K562 (cell line): ENCODE results near the gene SREBF1. TPM values are rescaled to one million over a fixed set of nuclear protein-coding genes. Genes with fewer than 3 reads are reported as not detected.

Experiments
- ATAC-seq: fragments of 200-7000 bp; cut with Tn5 transposase; 3 replicates; pipeline ENCODE4 v1.9.1; 2020; ENCODE audit warnings: moderate library complexity
- BruUV-seq: library from RNA; stranded (reverse); fragments of 400-500 nt; replicated peaks from 2 replicates; lab custom pipeline; 2021; lab: Mats Ljungman, UMichigan
- CTCF ChIA-PET: fragments of 300-600 bp; formaldehyde crosslinking; extraction: SDS; loops from one replicate; lab custom pipeline; 2021; ENCODE audit warnings: low intra/inter-chr PET ratio; lab: Yijun Ruan, JAX
- POLR2A ChIA-PET: fragments of 300-600, 350-650 bp; sonication (Branson Sonifier 250); formaldehyde crosslinking; extraction: SDS; loops from one replicate; lab custom pipeline; 2021; ENCODE audit warnings: antibody characterized with exemption, inconsistent platforms; lab: Yijun Ruan, JAX
- DNase-seq, 4 experiments: peaks; one replicate each; pipeline versions ENCODE4 v3.0.0 to v3.0.0-alpha.2; 2011 to 2018; ENCODE audit warnings: low spot score in 3 of 4, mixed read lengths in 3 of 4; ENCODE audit errors: extremely low read depth in 1 of 4
- FAIRE-seq: peaks from 2 replicates; lab custom pipeline; 2011; peaks lifted over from hg19 to GRCh38; lab: Jason Lieb, UNC
- H2AFZ ChIP-seq: 2 replicates; pipeline ENCODE4 v1.6.0; 2011; ENCODE audit warnings: low read depth, low read length, control low read depth, inconsistent platforms
- H3K27ac ChIP-seq: fragments of 200-600 bp; 3 replicates; pipeline ENCODE4 v1.8.0; 2011; ENCODE audit warnings: low read depth, mild to moderate bottlenecking, control low read depth, inconsistent platforms, low read length, moderate library complexity, mixed read lengths; ENCODE audit errors: extremely low read depth
- H3K27me3 ChIP-seq, 2 experiments: fragments of 300-600 bp in 1 of 2; 2 replicates in 1 of 2; 3 replicates in 1 of 2; pipeline versions ENCODE4 v1.6.0 to v1.8.0; 2011; ENCODE audit warnings: inconsistent platforms in 2 of 2, low read length in 2 of 2, mild to moderate bottlenecking in 1 of 2, mixed read lengths in 1 of 2, moderate library complexity in 1 of 2; ENCODE audit not compliant: control insufficient read depth in 2 of 2, insufficient read depth in 2 of 2
- H3K36me3 ChIP-seq: fragments of 300-600 bp; 3 replicates; pipeline ENCODE4 v1.8.0; 2011; ENCODE audit warnings: mild to moderate bottlenecking, low read length, inconsistent platforms; ENCODE audit not compliant: control insufficient read depth, insufficient read depth
- H3K4me1 ChIP-seq, 2 experiments: fragments of 200-600 bp in 1 of 2; replicated peaks in 1 of 2; 2 replicates in 1 of 2; 3 replicates in 1 of 2; pipeline versions ENCODE4 v1.5.1 to v1.8.0; 2011; ENCODE audit warnings: inconsistent platforms in 2 of 2, low read length in 2 of 2, mild to moderate bottlenecking in 1 of 2, mixed read lengths in 1 of 2, moderate library complexity in 1 of 2; ENCODE audit not compliant: control insufficient read depth in 2 of 2, insufficient read depth in 2 of 2
- H3K4me2 ChIP-seq: 2 replicates; pipeline ENCODE4 v1.6.1; 2011; ENCODE audit warnings: low read length, control low read depth, inconsistent platforms, mixed read lengths; ENCODE audit not compliant: insufficient read depth
- H3K4me3 ChIP-seq: fragments of 200-600 bp; sonication (generic), shearing (Covaris generic); 2 replicates; pipeline ENCODE4 v1.5.1; 2016; ENCODE audit warnings: control low read depth, inconsistent platforms
- H3K79me2 ChIP-seq: fragments of 200-600 bp; 3 replicates; pipeline ENCODE4 v1.8.0; 2011; ENCODE audit warnings: low read length, inconsistent platforms; ENCODE audit not compliant: control insufficient read depth, insufficient read depth
- H3K9ac ChIP-seq, 2 experiments: 2 replicates each; pipeline versions ENCODE4 v1.6.0 to v1.6.1; 2011; ENCODE audit warnings: low read depth in 2 of 2, low read length in 2 of 2, control low read depth in 1 of 2, inconsistent platforms in 1 of 2, mild to moderate bottlenecking in 1 of 2, mixed read lengths in 1 of 2; ENCODE audit not compliant: insufficient read depth in 1 of 2
- H3K9me1 ChIP-seq: one replicate; pipeline ENCODE4 v1.6.0; 2011; ENCODE audit warnings: inconsistent platforms, mild to moderate bottlenecking, low read length, moderate library complexity; ENCODE audit not compliant: control insufficient read depth, insufficient read depth
- H3K9me3 ChIP-seq: replicated peaks from 2 replicates; pipeline ENCODE4 v1.5.1; 2011; ENCODE audit warnings: low read depth, low read length, inconsistent platforms; ENCODE audit not compliant: control insufficient read depth, insufficient read depth
- H4K20me1 ChIP-seq: replicated peaks from 2 replicates; pipeline ENCODE4 v1.6.1; 2011; ENCODE audit warnings: low read length, inconsistent platforms, mixed read lengths; ENCODE audit not compliant: control insufficient read depth, insufficient read depth
- ADNP ChIP-seq: fragments of 200-800 bp; sonication (Bioruptor generic); IDR thresholded peaks from 2 replicates; pipeline ENCODE4 v1.6.1; 2016; ENCODE audit warnings: missing genetic modification characterization, missing compliant biosample characterization
- BCOR ChIP-seq: fragments of 450-650 bp; IDR thresholded peaks from 2 replicates; pipeline ENCODE4 v1.6.1; 2016
- CBX1 ChIP-seq: sonication (generic); IDR thresholded peaks from 2 replicates; pipeline ENCODE4 v1.6.1; 2016; ENCODE audit warnings: antibody characterized with exemption, low read depth, mild to moderate bottlenecking
- E2F8 ChIP-seq: fragments of 450-650 bp; IDR thresholded peaks from 2 replicates; pipeline ENCODE4 v1.7.1; 2018; ENCODE audit warnings: mild to moderate bottlenecking, low read depth; ENCODE audit not compliant: partially characterized antibody
- HDAC2 ChIP-seq: fragments of 450-650 bp; IDR thresholded peaks from 2 replicates; pipeline ENCODE4 v1.6.1; 2016; ENCODE audit warnings: mild to moderate bottlenecking
- KDM1A ChIP-seq, 2 experiments: fragments of 450-650 bp; IDR thresholded peaks; 2 replicates each; pipeline ENCODE4 v1.6.1; 2016; ENCODE audit warnings: mild to moderate bottlenecking in 2 of 2
- PTBP1 ChIP-seq: fragments of 200-400 bp; formaldehyde crosslinking; IDR thresholded peaks from 2 replicates; pipeline ENCODE4 v1.6.1; 2017; ENCODE audit warnings: low read depth, low read length
- RBM25 ChIP-seq: fragments of 200-400 bp; formaldehyde crosslinking; IDR thresholded peaks from 2 replicates; pipeline ENCODE4 v1.6.1; 2018; ENCODE audit warnings: low read length, low read depth, moderate library complexity; ENCODE audit not compliant: severe bottlenecking
- RCOR1 ChIP-seq, 2 experiments: IDR thresholded peaks; 2 replicates each; pipeline ENCODE4 v1.6.1; 2012; ENCODE audit warnings: low read depth in 2 of 2, low read length in 2 of 2, borderline replicate concordance in 1 of 2, improper control_type of control experiment in 1 of 2
- SMARCA5 ChIP-seq: fragments of 450-650 bp; IDR thresholded peaks from 2 replicates; pipeline ENCODE4 v1.6.1; 2016
- TFAP4 ChIP-seq: sonication (generic); formaldehyde crosslinking; IDR thresholded peaks from 2 replicates; pipeline ENCODE4 v1.8.0; 2022; ENCODE audit warnings: missing genetic modification reagents, mild to moderate bottlenecking, moderate library complexity, borderline replicate concordance
- WGBS: fragments of 100-300 bp; shearing (Covaris generic); methylation state at CpG from one replicate; pipeline ENCODE4 v1.1.6; 2016; ENCODE audit warnings: low coverage, mixed read lengths; ENCODE audit not compliant: insufficient coverage; ENCODE audit errors: missing lambda C conversion rate; 5-methylcytosine and 5-hydroxymethylcytosine counted together
- in situ Hi-C: fragments of 300-500 bp; cut with MboI; formaldehyde crosslinking; loops from 4 replicates; pipeline ENCODE4 v1.15.0; 2018; ENCODE audit warnings: inconsistent platforms, mixed read lengths
- intact Hi-C: fragments of 100-400 bp; cut with micrococcal nuclease; formaldehyde crosslinking; loops from 2 replicates; pipeline ENCODE4 v1.14.2; 2022
- polyA plus RNA-seq, 8 experiments: library from polyadenylated mRNA; depleted of rRNA in 4 of 8; stranded (reverse) in 5 of 8; unstranded in 3 of 8; fragments of >200 nt; fragmentation: Nextera tagmentation in 2 of 8; fragmentation: Illumina TruSeq in 1 of 8; extraction: Ambion mirVana in 2 of 8; extraction: Trizol in 1 of 8; gene quantifications; 2 replicates each; pipeline versions ENCODE4 v1.2.1 to v1.2.3, GENCODE V29; 2011 to 2014; ENCODE audit warnings: inconsistent platforms in 1 of 8, missing spikeins in 1 of 8
- total RNA-seq, 7 experiments: library from RNA; depleted of rRNA in 6 of 7; stranded (reverse); fragments of >200 nt in 6 of 7; fragmentation: Illumina TruSeq in 2 of 7; extraction: Trizol in 2 of 7; gene quantifications; 2 replicates each; pipeline versions ENCODE4 v1.2.1 to v1.2.3, GENCODE V29; 2011 to 2021; ENCODE audit warnings: low replicate concordance in 1 of 7
- TF ChIP-seq, protein P1 (sequence below), 2 experiments: IDR thresholded peaks; 2 replicates each; pipeline ENCODE4 v1.6.1; 2011; ENCODE audit warnings: borderline replicate concordance in 1 of 2, control low read depth in 1 of 2, low read depth in 1 of 2, low read length in 1 of 2, mild to moderate bottlenecking in 1 of 2, mixed read lengths in 1 of 2, moderate library complexity in 1 of 2; ENCODE audit not compliant: insufficient read depth in 1 of 2, insufficient read length in 1 of 2, poor library complexity in 1 of 2, severe bottlenecking in 1 of 2; ENCODE audit errors: extremely low read depth in 1 of 2
- TF ChIP-seq, protein P2 (sequence below): fragments of 250-450 bp; sonication (Bioruptor Pico); IDR thresholded peaks from 2 replicates; pipeline ENCODE4 v1.4.0; 2020; ENCODE audit warnings: mild to moderate bottlenecking, moderate library complexity

SREBF1 gene
- total and polyA plus RNA-seq, 9 of the 15 experiments (the other 6 are each of a cell fraction or from before 2014, with no cell fraction given): 1.6 to 169 (median 69.4) TPM

DNA sequence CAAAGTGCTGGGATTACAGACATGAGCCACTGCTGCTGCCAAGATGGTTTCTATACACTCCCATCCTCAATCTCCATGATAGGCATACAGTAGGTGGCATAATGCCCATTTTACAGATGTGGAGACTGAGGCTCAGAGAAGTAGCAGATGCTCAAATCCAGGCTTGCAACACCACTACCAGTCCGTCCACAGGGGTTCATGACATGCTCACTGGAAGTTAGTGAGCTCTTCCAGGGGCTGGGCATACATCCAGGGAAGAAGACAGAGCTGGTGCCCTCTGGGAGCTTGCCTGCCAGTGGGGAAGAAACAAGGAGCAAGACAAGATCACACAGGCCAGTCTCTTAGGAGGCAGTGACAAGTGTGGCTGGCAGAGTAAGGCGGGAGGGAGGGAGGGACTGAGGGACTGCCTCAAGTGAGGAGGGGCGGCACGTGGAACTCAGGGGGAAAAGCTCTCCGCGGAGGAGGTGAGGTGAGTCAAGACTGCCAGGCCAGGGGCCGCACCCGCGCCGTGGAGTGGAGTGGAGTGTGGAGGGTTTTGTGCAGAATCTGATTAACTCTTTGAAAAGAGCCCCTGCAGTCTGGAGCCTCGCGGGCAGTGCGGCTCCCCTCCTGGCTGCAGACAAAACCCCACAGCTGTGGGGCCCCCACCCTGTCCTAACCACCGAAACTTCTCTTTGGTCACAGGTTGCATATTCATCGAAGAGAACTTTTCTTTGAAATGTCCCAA, 27.9 kb downstream of the SREBF1 start:
- no peaks in the 10 kb centered on the region for H3K9me3 ChIP-seq
- POLR2A ChIA-PET: interaction anchor here (0.6 to 0.9 kb wide), 4 partner anchors 9 to 28 kb away, joined by 3 read pairs; no protein-coding TSS in a partner anchor
- no peaks in the 10 kb centered on the region; the same call in 1 of the 2 replicates for H4K20me1 ChIP-seq
- no peak overlapping the region for H3K4me2 ChIP-seq
- peak; percentile 87 for TF ChIP-seq RBM25
- TF ChIP-seq, protein P1, sequence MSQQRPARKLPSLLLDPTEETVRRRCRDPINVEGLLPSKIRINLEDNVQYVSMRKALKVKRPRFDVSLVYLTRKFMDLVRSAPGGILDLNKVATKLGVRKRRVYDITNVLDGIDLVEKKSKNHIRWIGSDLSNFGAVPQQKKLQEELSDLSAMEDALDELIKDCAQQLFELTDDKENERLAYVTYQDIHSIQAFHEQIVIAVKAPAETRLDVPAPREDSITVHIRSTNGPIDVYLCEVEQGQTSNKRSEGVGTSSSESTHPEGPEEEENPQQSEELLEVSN (IDR thresholded peaks at IDR 0.05; ENCODE audit: borderline replicate concordance in 1 of 2, extremely low read depth in 1 of 2, insufficient read depth in 1 of 2, insufficient read length in 1 of 2, low read depth in 1 of 2, low read length in 1 of 2, poor library complexity in 1 of 2, severe bottlenecking in 1 of 2): peak in 1 of 2 experiments; percentile 12
- TF ChIP-seq, protein P2, sequence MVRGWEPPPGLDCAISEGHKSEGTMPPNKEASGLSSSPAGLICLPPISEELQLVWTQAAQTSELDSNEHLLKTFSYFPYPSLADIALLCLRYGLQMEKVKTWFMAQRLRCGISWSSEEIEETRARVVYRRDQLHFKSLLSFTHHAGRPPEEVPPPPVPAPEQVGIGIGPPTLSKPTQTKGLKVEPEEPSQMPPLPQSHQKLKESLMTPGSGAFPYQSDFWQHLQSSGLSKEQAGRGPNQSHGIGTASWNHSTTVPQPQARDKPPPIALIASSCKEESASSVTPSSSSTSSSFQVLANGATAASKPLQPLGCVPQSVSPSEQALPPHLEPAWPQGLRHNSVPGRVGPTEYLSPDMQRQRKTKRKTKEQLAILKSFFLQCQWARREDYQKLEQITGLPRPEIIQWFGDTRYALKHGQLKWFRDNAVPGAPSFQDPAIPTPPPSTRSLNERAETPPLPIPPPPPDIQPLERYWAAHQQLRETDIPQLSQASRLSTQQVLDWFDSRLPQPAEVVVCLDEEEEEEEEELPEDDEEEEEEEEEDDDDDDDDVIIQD (CRISPR knock-in tag): no peak
- peak; percentile 89; the same call in 1 of the 2 replicates for TF ChIP-seq SMARCA5
- TF ChIP-seq CBX1: peak; percentile 48; the same call in 1 of the 2 replicates
- peak; percentile 48 to 79; a peak in 3 of 4 replicates for TF ChIP-seq KDM1A (IDR thresholded peaks at IDR 0.05)
- peak in 1 of 2 experiments; percentile 67; a peak in 2 of 4 replicates for TF ChIP-seq RCOR1 (IDR thresholded peaks at IDR 0.05; ENCODE audit: borderline replicate concordance in 1 of 2, low read depth in 2 of 2, low read length in 2 of 2)
- peak; percentile 83 for TF ChIP-seq ADNP
- TF ChIP-seq E2F8: no peak
- TF ChIP-seq TFAP4 (CRISPR knock-in tag): peak; percentile 42; the same call in 1 of the 2 replicates
- TF ChIP-seq HDAC2: 0 out of 2 replicates have a peak, but pooled peaks have one; percentile 47
- TF ChIP-seq PTBP1: no peak
- TF ChIP-seq BCOR: peak; percentile 92
- TF ChIP-seq, all 486 proteins: peak for 10
- Histone ChIP-seq H3K79me2 (no peaks in the 10 kb centered on the region; the same call in 2 of the 3 replicates), H3K9ac (no peak overlapping the region), H3K9me1 (no peaks in the 10 kb centered on the region), H3K36me3 (peaks cover 47% of the 10 kb centered on the region; the same call in 2 of the 3 replicates), H3K27ac (no peak overlapping the region), H3K4me3 (no peak overlapping the region), H3K27me3 (no peaks in the 10 kb centered on the region), H2AFZ (no peak overlapping the region), H3K4me1 (peaks cover 6 to 58% of the 10 kb centered on the region in 2 experiments; a peak in 4 of 5 replicates)
- no TSS peak for BruUV-seq
- no peak for DNase-seq
- ATAC-seq: no peak
- CTCF ChIA-PET: no interaction called here
- WGBS: 46% methylated on average over 8 of the region's 15 CpGs
- no peak for FAIRE-seq
- intact Hi-C loops: no loop called here
- in situ Hi-C loops: no loop called here
